Subcutaneous adipose tissue (tissue), 4 donors: ENCODE results near the gene RBP5. TPM values are rescaled to one million over a fixed set of nuclear protein-coding genes. Genes with fewer than 3 reads are reported as not detected.

Experiments used
- total RNA-seq, 4 donors: library from RNA; depleted of rRNA; stranded (reverse); fragments of >200 nt; gene quantifications; one replicate each; pipeline ENCODE4 v1.1.0, GENCODE V29; 2016
- TF ChIP-seq, protein P1 (sequence below): fragments of 450-650 bp; IDR thresholded peaks from one replicate; pipeline ENCODE4 v1.5.1; 2016; ENCODE audit warnings: low read depth, mild to moderate bottlenecking, control low read depth, antibody characterized with exemption, moderate library complexity

RBP5 gene
- total RNA-seq, 4 donors from 2014 or later, result 2.2 TPM; not detected in 3

DNA sequence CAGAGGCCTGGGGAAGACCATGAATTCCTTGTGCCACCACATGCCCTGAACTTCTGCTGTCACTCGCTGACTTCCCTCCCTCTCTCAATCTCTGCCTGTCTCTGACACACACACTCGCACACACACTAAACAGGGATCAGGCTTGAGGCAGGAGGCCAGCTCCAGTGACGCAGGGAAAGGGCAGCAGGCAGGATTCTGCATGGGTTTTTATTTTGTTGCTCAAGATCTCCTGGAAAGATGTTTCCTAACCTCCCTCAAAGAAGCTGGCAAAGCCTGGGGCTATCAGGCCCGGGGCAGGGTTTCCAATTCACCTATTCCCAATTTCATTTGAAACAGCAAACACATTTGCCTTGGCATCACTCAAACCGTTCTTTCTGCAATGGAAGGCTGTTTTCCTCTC, 33.1 kb upstream of the RBP5 start:
- TF ChIP-seq, protein P1, sequence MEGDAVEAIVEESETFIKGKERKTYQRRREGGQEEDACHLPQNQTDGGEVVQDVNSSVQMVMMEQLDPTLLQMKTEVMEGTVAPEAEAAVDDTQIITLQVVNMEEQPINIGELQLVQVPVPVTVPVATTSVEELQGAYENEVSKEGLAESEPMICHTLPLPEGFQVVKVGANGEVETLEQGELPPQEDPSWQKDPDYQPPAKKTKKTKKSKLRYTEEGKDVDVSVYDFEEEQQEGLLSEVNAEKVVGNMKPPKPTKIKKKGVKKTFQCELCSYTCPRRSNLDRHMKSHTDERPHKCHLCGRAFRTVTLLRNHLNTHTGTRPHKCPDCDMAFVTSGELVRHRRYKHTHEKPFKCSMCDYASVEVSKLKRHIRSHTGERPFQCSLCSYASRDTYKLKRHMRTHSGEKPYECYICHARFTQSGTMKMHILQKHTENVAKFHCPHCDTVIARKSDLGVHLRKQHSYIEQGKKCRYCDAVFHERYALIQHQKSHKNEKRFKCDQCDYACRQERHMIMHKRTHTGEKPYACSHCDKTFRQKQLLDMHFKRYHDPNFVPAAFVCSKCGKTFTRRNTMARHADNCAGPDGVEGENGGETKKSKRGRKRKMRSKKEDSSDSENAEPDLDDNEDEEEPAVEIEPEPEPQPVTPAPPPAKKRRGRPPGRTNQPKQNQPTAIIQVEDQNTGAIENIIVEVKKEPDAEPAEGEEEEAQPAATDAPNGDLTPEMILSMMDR, result no peak

DNA sequence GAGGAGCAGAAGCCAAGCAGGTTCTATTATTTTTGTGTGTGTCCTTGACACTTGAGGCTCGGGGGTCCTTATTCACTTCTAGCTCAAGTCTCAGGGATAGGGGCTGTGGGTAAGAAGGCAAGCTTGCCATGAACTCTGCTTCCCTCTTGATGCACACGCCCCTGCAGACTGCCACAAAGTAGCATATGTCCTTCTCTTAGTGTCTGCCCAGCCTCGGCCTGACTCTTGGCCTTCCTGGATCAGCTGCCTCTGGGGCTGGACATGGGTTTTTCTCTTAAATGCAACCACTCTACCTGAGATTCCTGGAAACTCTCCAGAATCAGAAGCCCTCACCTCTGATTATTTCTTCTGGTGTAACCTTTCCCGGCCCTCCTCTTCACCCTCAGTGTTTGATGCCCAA, 32.6 kb upstream of the RBP5 start:
- TF ChIP-seq, protein P1, result no peak

DNA sequence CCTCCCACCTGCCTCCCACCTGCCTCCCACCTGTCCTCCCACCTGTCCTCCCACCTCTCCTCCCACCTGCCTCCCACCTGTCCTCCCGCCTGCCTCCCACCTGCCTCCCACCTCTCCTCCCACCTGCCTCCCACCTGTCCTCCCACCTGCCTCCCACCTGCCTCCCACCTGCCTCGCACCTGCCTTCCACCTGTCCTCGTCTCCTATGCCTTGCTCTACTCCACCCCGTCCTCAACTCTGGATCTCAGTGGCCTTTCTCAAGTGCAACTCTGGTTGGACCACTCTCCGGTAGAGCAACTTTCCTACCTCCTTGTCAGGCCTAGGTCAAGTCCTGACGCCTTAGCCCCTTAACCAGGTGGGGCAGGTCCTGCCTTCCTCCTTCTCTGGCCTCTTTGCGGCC, 31.5 kb upstream of the RBP5 start:
- TF ChIP-seq, protein P1, result no peak

DNA sequence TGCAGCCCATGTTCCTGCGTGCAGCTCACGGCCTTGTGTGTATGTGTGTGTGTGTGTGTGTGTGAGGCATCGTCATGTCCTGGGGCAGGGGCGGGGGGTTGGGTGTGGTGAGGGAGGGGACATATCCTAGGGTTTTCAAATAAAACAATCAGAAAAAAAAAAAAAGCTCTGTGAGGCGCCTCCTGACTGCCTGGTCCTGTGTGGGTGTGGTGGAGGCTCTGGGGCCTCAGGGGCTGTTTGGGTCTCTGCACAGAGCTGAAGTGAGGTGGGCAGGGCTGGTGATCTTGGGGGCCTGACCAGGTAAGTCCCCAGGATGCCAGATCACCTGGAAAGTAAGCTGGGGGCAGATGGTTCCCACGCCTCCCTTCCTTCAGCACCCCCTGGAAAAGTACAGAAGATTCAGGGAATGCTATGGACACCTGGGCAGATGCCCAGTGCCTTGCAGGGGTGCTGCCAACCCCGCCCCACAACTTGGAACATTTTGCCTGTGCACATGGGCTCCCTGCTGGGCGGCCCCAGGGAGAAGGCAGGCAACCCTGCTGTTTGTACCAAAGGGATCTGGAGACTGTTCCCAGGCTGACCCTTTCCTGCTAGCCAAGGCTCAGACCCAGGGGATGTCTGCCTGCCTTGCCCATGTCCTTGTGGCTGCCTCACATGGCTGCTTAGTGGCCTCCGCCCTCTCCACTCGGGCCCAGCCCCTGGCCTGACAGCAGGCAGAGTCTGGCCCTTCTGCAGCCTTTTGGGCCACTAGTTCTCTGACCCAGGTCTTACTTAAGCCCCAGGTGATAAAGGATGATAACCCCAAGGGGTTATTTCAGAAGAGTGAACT, 30.3 kb upstream of the RBP5 start:
- TF ChIP-seq, protein P1, result no peak

DNA sequence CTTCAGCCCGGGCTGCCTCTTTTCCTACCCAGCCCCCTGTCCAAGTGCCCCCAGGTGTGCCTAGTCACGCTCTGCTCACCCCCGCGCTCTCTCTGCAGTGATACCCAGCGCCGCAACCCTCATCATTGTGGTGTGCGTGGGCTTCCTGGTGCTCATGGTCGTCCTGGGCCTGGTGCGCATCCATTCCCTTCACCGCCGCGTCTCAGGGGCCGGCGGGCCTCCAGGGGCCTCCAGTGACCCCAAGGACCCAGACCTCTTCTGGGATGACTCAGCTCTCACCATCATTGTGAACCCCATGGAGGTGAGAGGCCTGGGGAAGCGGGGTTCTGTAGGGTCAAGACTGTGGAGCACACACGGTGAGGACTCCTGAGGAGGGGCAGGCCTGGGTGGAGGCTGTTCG, 28.7 kb upstream of the RBP5 start:
- TF ChIP-seq, protein P1, result no peak

DNA sequence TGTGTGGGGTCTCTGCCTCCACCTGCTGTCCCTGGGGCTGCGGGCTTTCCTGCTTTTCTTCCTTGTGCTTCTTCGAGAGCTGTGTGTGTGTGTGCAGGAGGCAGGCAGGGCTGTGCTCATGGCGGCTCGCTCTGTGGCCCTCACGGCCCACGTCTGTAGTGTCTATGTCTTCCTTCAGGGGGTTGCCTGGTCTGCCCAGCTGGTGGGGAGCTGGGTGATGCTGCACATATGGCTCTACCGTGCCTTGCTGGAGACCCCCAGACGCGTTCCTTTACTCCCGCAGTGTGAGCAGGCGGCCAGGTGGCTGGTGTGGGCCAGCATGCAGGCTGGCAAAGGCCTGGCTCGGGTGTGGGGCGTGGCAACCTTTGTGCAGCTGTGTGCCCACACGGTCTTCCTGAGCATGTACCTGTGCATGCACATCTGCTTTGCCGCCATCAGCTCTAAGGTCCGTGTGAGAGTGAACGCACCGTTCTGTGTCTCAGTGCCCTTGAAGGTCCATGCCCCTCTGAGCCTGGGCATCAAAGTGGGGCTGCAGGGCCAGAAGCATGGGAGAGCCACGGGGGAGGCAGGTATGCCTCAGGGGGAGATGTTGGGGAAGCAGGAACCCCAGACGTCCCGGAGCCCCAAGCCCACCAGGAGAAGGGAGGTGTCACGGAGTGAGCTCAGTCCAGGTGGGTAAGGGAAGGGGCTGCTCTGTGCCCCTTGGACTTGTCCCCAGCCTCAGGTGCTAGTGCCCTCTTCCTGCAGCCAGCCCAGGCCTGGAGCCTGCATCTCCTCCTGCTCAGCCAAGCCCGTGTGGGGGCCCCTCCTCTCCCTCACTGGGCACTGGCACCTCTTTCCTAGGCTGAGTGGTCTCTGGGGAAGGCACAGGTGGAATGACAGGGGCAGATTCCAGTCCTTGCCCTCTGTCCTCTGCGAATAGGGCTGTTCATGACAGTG, 27.8 kb upstream of the RBP5 start:
- TF ChIP-seq, protein P1, result no peak

DNA sequence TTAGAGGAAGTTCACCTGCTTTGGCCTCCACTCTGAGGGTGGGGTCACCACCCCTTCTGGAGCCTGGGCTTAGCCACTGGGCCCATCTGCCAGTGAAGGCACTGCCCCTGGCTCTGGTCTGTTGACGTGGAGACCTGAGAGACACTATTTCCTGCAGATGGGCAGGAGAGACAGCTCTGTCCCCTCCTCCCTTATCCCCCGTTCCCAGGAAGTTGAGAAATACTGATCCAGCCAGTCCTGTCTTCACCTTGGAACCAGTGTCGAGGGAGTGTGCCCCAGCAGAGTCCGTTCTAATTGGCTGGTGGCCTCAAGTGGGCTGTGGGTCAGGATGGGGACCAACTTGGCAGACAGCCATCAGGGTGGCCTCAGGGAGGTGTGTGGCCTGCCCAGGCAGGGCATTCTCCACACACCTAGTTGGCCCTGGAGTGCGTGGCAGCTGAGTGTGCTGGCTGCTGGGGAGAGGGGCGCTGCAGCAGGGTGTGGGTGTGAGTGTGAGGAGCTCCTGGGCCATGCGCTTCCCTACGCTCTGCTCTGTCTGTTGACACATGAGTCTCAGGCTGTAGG, 26.9 kb upstream of the RBP5 start:
- TF ChIP-seq, protein P1, result no peak
